Heart left ventricle (tissue), 13 donors: ENCODE measurements around the gene ATG2A.

Experiments
- POLR2A ChIP-seq, 2 donors: fragments of 450-650 bp; IDR thresholded peaks; one replicate each; pipeline ENCODE4 v1.6.1; 2017; ENCODE audit warnings: antibody characterized with exemption in 2 of 2, mild to moderate bottlenecking in 2 of 2, moderate library complexity in 2 of 2
- TF ChIP-seq, protein P1 (sequence below), 12 donors: fragments of 200-600 bp; sonication (generic) in 4 of 12; IDR thresholded peaks; one replicate each; pipeline versions ENCODE4 v1.5.0 to v1.8.0; 2018 to 2022; ENCODE audit warnings: antibody characterized with exemption in 12 of 12, mild to moderate bottlenecking in 5 of 12
- donor health status: ischemic (EF 13 %, LVEDD 7.1; RV severe dilation, severe dysfunction).
- donor health status: DM: no; HTN: yes; CAD: no.
- donor health status: DM: no; HTN: no; CAD: no.
- donor health status: ischemic (EF 25% LVEDD 6.9; RV normal size, moderate dysfunction).
- donor health status: ischemic (EF 25% LVEDD 5.7; RV mildly dilated, moderate dysfunction).
- donor health status: ischemic (EF 35%, LVEDD 5.7; RV mildly dilated, moderate dysfunction).
- donor health status: nonischemic (EF 11% LVEDD 7.7; RV severe dilation, severe dysfunction).
- donor health status: DM: yes; HTN: yes; CAD: no.
- donor health status: PGD.
- donor health status: ischemic (EF 29% LVEDD 5.4; RV normal size, mild dysfunction).
- donor health status: nonischemic (EF 23%, LVEDD 6.1; RV moderate dilation, normal function).

DNA sequence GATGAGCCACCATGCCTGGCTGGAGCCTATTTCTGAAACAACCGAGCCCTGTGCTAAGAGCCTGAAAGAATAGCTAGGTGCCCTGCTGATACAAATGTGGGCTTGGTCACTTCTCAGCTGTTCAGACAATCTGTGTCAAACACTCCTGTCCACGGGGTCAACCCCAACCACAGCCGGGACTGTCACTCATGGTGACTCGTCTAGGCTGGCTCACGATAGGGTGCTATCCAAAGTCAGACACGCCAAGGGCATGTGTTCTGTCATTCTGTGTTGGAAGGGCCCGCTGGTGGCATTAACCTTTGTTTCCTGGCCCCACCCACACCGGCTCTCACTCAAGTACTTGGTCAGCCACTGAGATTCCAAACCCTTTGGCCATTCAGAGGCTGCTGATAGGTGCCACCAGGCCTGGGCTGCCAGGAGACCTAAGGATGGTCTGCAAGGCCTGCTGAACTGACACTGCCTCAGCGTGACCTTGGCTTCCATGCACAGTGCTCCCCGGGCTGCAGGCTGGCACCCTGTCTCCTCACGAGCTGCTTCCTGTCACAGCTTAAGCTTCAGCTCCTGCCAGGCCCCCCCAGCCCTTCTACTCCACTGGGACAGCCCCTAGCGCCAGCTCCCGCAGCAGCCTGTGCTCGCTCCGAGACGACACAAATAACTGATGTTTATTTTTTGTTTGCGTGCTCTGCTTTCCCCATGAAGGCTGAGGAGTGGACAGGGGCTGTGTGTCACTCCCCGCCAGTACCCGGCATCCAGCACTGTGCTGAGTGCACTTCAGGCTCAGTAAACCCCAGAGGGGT, 58.3 kb downstream of the ATG2A start:
- no peak for TF ChIP-seq POLR2A (IDR thresholded peaks at IDR 0.05)
- TF ChIP-seq, protein P1, sequence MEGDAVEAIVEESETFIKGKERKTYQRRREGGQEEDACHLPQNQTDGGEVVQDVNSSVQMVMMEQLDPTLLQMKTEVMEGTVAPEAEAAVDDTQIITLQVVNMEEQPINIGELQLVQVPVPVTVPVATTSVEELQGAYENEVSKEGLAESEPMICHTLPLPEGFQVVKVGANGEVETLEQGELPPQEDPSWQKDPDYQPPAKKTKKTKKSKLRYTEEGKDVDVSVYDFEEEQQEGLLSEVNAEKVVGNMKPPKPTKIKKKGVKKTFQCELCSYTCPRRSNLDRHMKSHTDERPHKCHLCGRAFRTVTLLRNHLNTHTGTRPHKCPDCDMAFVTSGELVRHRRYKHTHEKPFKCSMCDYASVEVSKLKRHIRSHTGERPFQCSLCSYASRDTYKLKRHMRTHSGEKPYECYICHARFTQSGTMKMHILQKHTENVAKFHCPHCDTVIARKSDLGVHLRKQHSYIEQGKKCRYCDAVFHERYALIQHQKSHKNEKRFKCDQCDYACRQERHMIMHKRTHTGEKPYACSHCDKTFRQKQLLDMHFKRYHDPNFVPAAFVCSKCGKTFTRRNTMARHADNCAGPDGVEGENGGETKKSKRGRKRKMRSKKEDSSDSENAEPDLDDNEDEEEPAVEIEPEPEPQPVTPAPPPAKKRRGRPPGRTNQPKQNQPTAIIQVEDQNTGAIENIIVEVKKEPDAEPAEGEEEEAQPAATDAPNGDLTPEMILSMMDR (IDR thresholded peaks at IDR 0.05), result no peak
